K562 (cell line): ENCODE data around the gene B4GALT5. TPM values are rescaled to one million over a fixed set of nuclear protein-coding genes. Genes with fewer than 3 reads are reported as not detected.
A peak's percentile ranks its signal among the peaks of the same experiment; 100 is the strongest.

Experiments used
- CEBPG ChIP-seq, 3 experiments: fragments of 200-800 bp in 1 of 3; sonication (Bioruptor generic) in 1 of 3; sonication (generic) in 1 of 3; formaldehyde crosslinking in 1 of 3; IDR thresholded peaks in 2 of 3; conservative IDR thresholded peaks in 1 of 3; 2 replicates each; pipeline versions ENCODE4 v1.6.1 to v1.8.0; 2016 to 2022; ENCODE audit warnings: missing compliant biosample characterization in 2 of 3, missing genetic modification characterization in 2 of 3, mild to moderate bottlenecking in 1 of 3, missing genetic modification reagents in 1 of 3
- CTBP1 ChIP-seq: fragments of 450-650 bp; IDR thresholded peaks from 2 replicates; pipeline ENCODE4 v1.6.1; 2016; ENCODE audit warnings: borderline replicate concordance
- ETV6 ChIP-seq, 3 experiments: fragments of 150-350 bp in 1 of 3; sonication (generic) in 1 of 3; formaldehyde crosslinking in 1 of 3; IDR thresholded peaks; 2 replicates each; pipeline versions ENCODE4 v1.6.1 to v1.8.0; 2014 to 2022; ENCODE audit warnings: borderline replicate concordance in 2 of 3, low read depth in 2 of 3, antibody characterized with exemption in 1 of 3, low read length in 1 of 3, mild to moderate bottlenecking in 1 of 3, missing genetic modification reagents in 1 of 3
- FOXJ3 ChIP-seq: sonication (generic); formaldehyde crosslinking; IDR thresholded peaks from 2 replicates; pipeline ENCODE4 v1.4.0; 2020; ENCODE audit warnings: mild to moderate bottlenecking, missing genetic modification reagents
- KLF1 ChIP-seq: fragments of 450-650 bp; IDR thresholded peaks from 2 replicates; pipeline ENCODE4 v1.6.1; 2016; ENCODE audit warnings: missing genetic modification characterization, missing compliant biosample characterization
- NCOA6 ChIP-seq: fragments of 450-650 bp; IDR thresholded peaks from 2 replicates; pipeline ENCODE4 v1.6.1; 2017; ENCODE audit warnings: mild to moderate bottlenecking
- NFYB ChIP-seq: IDR thresholded peaks from 2 replicates; pipeline ENCODE4 v1.6.1; 2011; ENCODE audit warnings: mild to moderate bottlenecking, moderate library complexity; ENCODE audit not compliant: insufficient read length; ENCODE audit errors: extremely low read depth
- RFX7 ChIP-seq: fragments of 250-450 bp; sonication (Bioruptor Pico); IDR thresholded peaks from 2 replicates; pipeline ENCODE4 v1.5.1; 2021; ENCODE audit warnings: mild to moderate bottlenecking
- SP2 ChIP-seq: IDR thresholded peaks from 2 replicates; pipeline ENCODE4 v1.6.1; 2011; ENCODE audit warnings: mild to moderate bottlenecking, low read depth, low read length, moderate library complexity; ENCODE audit not compliant: poor library complexity, severe bottlenecking; ENCODE audit errors: extremely low read depth
- ZNF124 ChIP-seq: sonication (generic); formaldehyde crosslinking; IDR thresholded peaks from 2 replicates; pipeline ENCODE4 v1.8.1; 2022; ENCODE audit warnings: missing genetic modification reagents
- ZNF584 ChIP-seq: fragments of 200-800 bp; sonication (Bioruptor generic); IDR thresholded peaks from 2 replicates; pipeline ENCODE4 v1.6.1; 2016; ENCODE audit warnings: low read depth, mild to moderate bottlenecking, missing genetic modification characterization, missing compliant biosample characterization
- polyA plus RNA-seq, 8 experiments: library from polyadenylated mRNA; depleted of rRNA in 4 of 8; stranded (reverse) in 5 of 8; unstranded in 3 of 8; fragments of >200 nt; fragmentation: Nextera tagmentation in 2 of 8; fragmentation: Illumina TruSeq in 1 of 8; extraction: Ambion mirVana in 2 of 8; extraction: Trizol in 1 of 8; gene quantifications; 2 replicates each; pipeline versions ENCODE4 v1.2.1 to v1.2.3, GENCODE V29; 2011 to 2014; ENCODE audit warnings: inconsistent platforms in 1 of 8, missing spikeins in 1 of 8
- total RNA-seq, 7 experiments: library from RNA; depleted of rRNA in 6 of 7; stranded (reverse); fragments of >200 nt in 6 of 7; fragmentation: Illumina TruSeq in 2 of 7; extraction: Trizol in 2 of 7; gene quantifications; 2 replicates each; pipeline versions ENCODE4 v1.2.1 to v1.2.3, GENCODE V29; 2011 to 2021; ENCODE audit warnings: low replicate concordance in 1 of 7
- TF ChIP-seq, protein P1 (sequence below): sonication (generic); formaldehyde crosslinking; IDR thresholded peaks from 2 replicates; pipeline ENCODE4 v1.9.0; 2022; ENCODE audit warnings: mild to moderate bottlenecking, missing genetic modification reagents
- TF ChIP-seq, protein P2 (sequence below): sonication (generic); formaldehyde crosslinking; IDR thresholded peaks from 2 replicates; pipeline ENCODE4 v1.8.0; 2022; ENCODE audit warnings: mild to moderate bottlenecking, missing genetic modification reagents
- TF ChIP-seq, protein P3 (sequence below): conservative IDR thresholded peaks from 2 replicates; pipeline ENCODE4 v1.6.1; 2011; ENCODE audit warnings: low read depth, mild to moderate bottlenecking, low read length; ENCODE audit not compliant: control insufficient read depth
- TF ChIP-seq, protein P4 (sequence below): fragments of 450-650 bp; formaldehyde crosslinking; IDR thresholded peaks from 2 replicates; pipeline ENCODE4 v1.4.0; 2020; ENCODE audit warnings: mild to moderate bottlenecking, moderate library complexity
- TF ChIP-seq, protein P5 (sequence below): sonication (generic); formaldehyde crosslinking; IDR thresholded peaks from 2 replicates; pipeline ENCODE4 v1.8.0; 2022; ENCODE audit warnings: mild to moderate bottlenecking, missing genetic modification reagents

The B4GALT5 gene
- total and polyA plus RNA-seq, 9 of the 15 experiments (the other 6 are each of a cell fraction or from before 2014, with no cell fraction given): 8.5 to 32.6 (median 23.4) TPM

DNA sequence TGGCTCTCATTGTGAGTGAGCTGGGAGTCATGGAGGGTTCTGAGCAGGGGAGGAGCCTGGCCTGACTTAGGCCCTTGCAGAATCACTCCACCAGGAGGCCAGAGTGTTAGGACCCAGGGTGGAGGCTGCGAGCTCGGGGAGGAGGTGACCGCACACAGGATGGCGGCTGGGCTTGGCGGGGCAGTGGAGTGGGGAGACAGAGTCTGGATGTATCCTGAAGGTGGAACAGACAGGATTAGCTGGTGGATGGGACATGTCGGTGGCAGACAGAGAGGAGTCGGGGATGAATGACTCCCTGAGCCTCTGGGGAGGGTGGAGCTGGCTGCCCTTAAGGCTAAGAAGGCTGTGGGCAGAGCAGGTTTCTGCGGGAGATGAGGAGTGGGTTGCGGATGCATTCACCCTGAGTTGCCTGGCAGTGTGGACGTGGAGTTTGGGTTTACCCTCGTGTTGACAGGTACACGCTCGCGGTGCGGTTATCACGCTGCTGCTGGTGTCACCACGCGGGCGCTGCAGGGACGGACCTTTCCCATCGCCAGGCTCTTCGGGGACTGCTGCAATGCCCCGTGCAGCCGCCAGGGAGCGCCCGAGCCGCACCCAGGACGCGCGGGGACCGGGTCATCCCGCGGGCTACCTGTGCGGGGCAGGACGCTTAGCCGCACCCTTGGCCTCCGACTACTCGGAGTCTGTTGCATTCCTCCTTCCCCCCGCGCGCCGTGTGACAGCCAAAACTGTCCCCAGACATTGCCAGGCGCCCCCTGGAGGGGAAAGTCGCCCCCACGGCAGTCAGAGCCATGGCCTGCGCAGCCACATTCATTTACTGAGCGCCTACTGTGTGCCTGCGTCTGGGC is 102.8 kb downstream of the B4GALT5 start (continued):
- TF ChIP-seq, protein P1, sequence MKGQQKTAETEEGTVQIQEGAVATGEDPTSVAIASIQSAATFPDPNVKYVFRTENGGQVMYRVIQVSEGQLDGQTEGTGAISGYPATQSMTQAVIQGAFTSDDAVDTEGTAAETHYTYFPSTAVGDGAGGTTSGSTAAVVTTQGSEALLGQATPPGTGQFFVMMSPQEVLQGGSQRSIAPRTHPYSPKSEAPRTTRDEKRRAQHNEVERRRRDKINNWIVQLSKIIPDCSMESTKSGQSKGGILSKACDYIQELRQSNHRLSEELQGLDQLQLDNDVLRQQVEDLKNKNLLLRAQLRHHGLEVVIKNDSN: peak; percentile 45
- TF ChIP-seq, protein P2, sequence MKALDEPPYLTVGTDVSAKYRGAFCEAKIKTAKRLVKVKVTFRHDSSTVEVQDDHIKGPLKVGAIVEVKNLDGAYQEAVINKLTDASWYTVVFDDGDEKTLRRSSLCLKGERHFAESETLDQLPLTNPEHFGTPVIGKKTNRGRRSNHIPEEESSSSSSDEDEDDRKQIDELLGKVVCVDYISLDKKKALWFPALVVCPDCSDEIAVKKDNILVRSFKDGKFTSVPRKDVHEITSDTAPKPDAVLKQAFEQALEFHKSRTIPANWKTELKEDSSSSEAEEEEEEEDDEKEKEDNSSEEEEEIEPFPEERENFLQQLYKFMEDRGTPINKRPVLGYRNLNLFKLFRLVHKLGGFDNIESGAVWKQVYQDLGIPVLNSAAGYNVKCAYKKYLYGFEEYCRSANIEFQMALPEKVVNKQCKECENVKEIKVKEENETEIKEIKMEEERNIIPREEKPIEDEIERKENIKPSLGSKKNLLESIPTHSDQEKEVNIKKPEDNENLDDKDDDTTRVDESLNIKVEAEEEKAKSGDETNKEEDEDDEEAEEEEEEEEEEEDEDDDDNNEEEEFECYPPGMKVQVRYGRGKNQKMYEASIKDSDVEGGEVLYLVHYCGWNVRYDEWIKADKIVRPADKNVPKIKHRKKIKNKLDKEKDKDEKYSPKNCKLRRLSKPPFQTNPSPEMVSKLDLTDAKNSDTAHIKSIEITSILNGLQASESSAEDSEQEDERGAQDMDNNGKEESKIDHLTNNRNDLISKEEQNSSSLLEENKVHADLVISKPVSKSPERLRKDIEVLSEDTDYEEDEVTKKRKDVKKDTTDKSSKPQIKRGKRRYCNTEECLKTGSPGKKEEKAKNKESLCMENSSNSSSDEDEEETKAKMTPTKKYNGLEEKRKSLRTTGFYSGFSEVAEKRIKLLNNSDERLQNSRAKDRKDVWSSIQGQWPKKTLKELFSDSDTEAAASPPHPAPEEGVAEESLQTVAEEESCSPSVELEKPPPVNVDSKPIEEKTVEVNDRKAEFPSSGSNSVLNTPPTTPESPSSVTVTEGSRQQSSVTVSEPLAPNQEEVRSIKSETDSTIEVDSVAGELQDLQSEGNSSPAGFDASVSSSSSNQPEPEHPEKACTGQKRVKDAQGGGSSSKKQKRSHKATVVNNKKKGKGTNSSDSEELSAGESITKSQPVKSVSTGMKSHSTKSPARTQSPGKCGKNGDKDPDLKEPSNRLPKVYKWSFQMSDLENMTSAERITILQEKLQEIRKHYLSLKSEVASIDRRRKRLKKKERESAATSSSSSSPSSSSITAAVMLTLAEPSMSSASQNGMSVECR (CRISPR knock-in tag): peak; percentile 85; the same call in 1 of the 2 replicates
- TF ChIP-seq ZNF584 (CRISPR knock-in tag): no peak
- TF ChIP-seq CEBPG (CRISPR knock-in tag; IDR thresholded peaks at IDR 0.05): peak; percentile 29; the same call in 1 of the 2 replicates
- TF ChIP-seq CEBPG (tag; conservative IDR thresholded peaks at IDR 0.05 in 1 of 2, IDR thresholded peaks at IDR 0.05 in 1 of 2): no peak
- TF ChIP-seq ETV6 (IDR thresholded peaks at IDR 0.05; ENCODE audit: borderline replicate concordance in 1 of 2, low read depth in 2 of 2, low read length in 1 of 2): no peak
- 0 out of 2 replicates have a peak, but pooled peaks have one; percentile 37 for TF ChIP-seq ETV6 (CRISPR knock-in tag; IDR thresholded peaks at IDR 0.05; ENCODE audit: borderline replicate concordance)
- no peak for TF ChIP-seq NCOA6
- TF ChIP-seq SP2: no peak
- TF ChIP-seq RFX7 (CRISPR knock-in tag): no peak
- TF ChIP-seq NFYB: no peak
- TF ChIP-seq CTBP1: peak; percentile 97
- TF ChIP-seq, protein P3, sequence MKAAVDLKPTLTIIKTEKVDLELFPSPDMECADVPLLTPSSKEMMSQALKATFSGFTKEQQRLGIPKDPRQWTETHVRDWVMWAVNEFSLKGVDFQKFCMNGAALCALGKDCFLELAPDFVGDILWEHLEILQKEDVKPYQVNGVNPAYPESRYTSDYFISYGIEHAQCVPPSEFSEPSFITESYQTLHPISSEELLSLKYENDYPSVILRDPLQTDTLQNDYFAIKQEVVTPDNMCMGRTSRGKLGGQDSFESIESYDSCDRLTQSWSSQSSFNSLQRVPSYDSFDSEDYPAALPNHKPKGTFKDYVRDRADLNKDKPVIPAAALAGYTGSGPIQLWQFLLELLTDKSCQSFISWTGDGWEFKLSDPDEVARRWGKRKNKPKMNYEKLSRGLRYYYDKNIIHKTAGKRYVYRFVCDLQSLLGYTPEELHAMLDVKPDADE: no peak
- no peak for TF ChIP-seq FOXJ3 (CRISPR knock-in tag)
- peak; percentile 35; the same call in 1 of the 2 replicates for TF ChIP-seq KLF1 (tag)
- TF ChIP-seq, protein P4, sequence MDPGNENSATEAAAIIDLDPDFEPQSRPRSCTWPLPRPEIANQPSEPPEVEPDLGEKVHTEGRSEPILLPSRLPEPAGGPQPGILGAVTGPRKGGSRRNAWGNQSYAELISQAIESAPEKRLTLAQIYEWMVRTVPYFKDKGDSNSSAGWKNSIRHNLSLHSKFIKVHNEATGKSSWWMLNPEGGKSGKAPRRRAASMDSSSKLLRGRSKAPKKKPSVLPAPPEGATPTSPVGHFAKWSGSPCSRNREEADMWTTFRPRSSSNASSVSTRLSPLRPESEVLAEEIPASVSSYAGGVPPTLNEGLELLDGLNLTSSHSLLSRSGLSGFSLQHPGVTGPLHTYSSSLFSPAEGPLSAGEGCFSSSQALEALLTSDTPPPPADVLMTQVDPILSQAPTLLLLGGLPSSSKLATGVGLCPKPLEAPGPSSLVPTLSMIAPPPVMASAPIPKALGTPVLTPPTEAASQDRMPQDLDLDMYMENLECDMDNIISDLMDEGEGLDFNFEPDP (CRISPR knock-in tag): no peak
- TF ChIP-seq, protein P5, sequence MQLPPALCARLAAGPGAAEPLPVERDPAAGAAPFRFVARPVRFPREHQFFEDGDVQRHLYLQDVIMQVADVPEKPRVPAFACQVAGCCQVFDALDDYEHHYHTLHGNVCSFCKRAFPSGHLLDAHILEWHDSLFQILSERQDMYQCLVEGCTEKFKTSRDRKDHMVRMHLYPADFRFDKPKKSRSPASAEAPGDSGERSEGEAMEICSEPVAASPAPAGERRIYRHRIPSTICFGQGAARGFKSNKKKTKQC (CRISPR knock-in tag): no peak
- TF ChIP-seq ZNF124 (CRISPR knock-in tag): no peak
